CD14-positive monocyte (primary cell): Measurements from ENCODE around the gene OSCP1. TPM values are rescaled to one million over a fixed set of nuclear protein-coding genes. Genes with fewer than 3 reads are reported as not detected.

Experiments used
- DNase-seq, 3 donors: peaks; one replicate each; pipeline ENCODE4 v3.0.0-alpha.2; 2011 to 2022
- H2AFZ ChIP-seq: 2 replicates; pipeline ENCODE4 v1.6.0; 2012; ENCODE audit warnings: mild to moderate bottlenecking, low read depth, low read length, inconsistent platforms; ENCODE audit not compliant: insufficient read depth, poor library complexity, severe bottlenecking
- H3K27ac ChIP-seq, 2 donors: 1 replicate in 1 of 2; 2 replicates in 1 of 2; pipeline ENCODE4 v1.5.1; 2012 to 2013; ENCODE audit warnings: low read length in 2 of 2, control low read depth in 1 of 2, inconsistent platforms in 1 of 2, low read depth in 1 of 2, mild to moderate bottlenecking in 1 of 2
- H3K27me3 ChIP-seq, 2 donors: one replicate each; pipeline versions ENCODE4 v1.6.0 to v1.6.1; 2011 to 2013; ENCODE audit warnings: low read length in 2 of 2; ENCODE audit not compliant: control insufficient read depth in 2 of 2, insufficient read depth in 2 of 2
- H3K36me3 ChIP-seq, 2 donors: replicated peaks in 1 of 2; 1 replicate in 1 of 2; 2 replicates in 1 of 2; pipeline versions ENCODE4 v1.5.1 to v1.6.1; 2012 to 2013; ENCODE audit warnings: low read length in 2 of 2, control low read depth in 1 of 2, inconsistent platforms in 1 of 2, mild to moderate bottlenecking in 1 of 2; ENCODE audit not compliant: insufficient read depth in 2 of 2, control insufficient read depth in 1 of 2
- H3K4me1 ChIP-seq, 2 donors: 1 replicate in 1 of 2; 2 replicates in 1 of 2; pipeline versions ENCODE4 v1.5.1 to v1.6.1; 2012 to 2013; ENCODE audit warnings: low read length in 2 of 2, control low read depth in 1 of 2, inconsistent platforms in 1 of 2, mild to moderate bottlenecking in 1 of 2, moderate library complexity in 1 of 2; ENCODE audit not compliant: insufficient read depth in 2 of 2, control insufficient read depth in 1 of 2
- H3K4me2 ChIP-seq: replicated peaks from 2 replicates; pipeline ENCODE3; 2012; ENCODE audit warnings: low read length, moderate library complexity, mild to moderate bottlenecking; ENCODE audit not compliant: poor library complexity, severe bottlenecking; ENCODE audit errors: extremely low read depth
- H3K4me3 ChIP-seq, 3 experiments: fragments of 200-600 bp in 1 of 3; sonication (generic) in 1 of 3; replicated peaks in 1 of 3; 1 replicate in 2 of 3; 2 replicates in 1 of 3; pipeline ENCODE4 v1.5.1; 2011 to 2013; ENCODE audit warnings: low read length in 3 of 3, mild to moderate bottlenecking in 3 of 3, control low read depth in 2 of 3, low read depth in 2 of 3, inconsistent platforms in 1 of 3, moderate library complexity in 1 of 3
- H3K79me2 ChIP-seq: 2 replicates; pipeline ENCODE4 v1.6.0; 2012; ENCODE audit warnings: mild to moderate bottlenecking, control low read depth, inconsistent platforms, low read length, moderate library complexity; ENCODE audit not compliant: insufficient read depth
- H3K9ac ChIP-seq: 2 replicates; pipeline ENCODE4 v1.6.0; 2017; ENCODE audit warnings: low read length, mild to moderate bottlenecking; ENCODE audit not compliant: insufficient read depth, poor library complexity, severe bottlenecking
- H3K9me3 ChIP-seq, 2 donors: replicated peaks in 1 of 2; 1 replicate in 1 of 2; 2 replicates in 1 of 2; pipeline versions ENCODE4 v1.5.1 to v1.6.1; 2012 to 2013; ENCODE audit warnings: low read length in 2 of 2, control low read depth in 1 of 2; ENCODE audit not compliant: control insufficient read depth in 1 of 2, insufficient read depth in 1 of 2
- H4K20me1 ChIP-seq: 2 replicates; pipeline ENCODE4 v1.6.0; 2012; ENCODE audit warnings: mild to moderate bottlenecking, low read length, control low read depth, moderate library complexity; ENCODE audit not compliant: insufficient read depth
- H3K27ac Mint-ChIP-seq, 7 donors: one replicate each; pipeline ENCODE4 v1.8.0; 2020; ENCODE audit warnings: mild to moderate bottlenecking in 7 of 7, mixed read lengths in 7 of 7, moderate library complexity in 6 of 7, inconsistent platforms in 2 of 7
- H3K27me3 Mint-ChIP-seq, 3 donors: one replicate each; pipeline ENCODE4 v1.8.0; 2021 to 2022; ENCODE audit warnings: low read depth in 3 of 3, mild to moderate bottlenecking in 3 of 3, mixed read lengths in 3 of 3, moderate library complexity in 3 of 3, inconsistent platforms in 1 of 3
- H3K36me3 Mint-ChIP-seq, 2 donors: one replicate each; pipeline ENCODE4 v1.8.0; 2020; ENCODE audit warnings: mixed read lengths in 2 of 2, inconsistent platforms in 1 of 2, mild to moderate bottlenecking in 1 of 2
- H3K4me1 Mint-ChIP-seq: one replicate; pipeline ENCODE4 v1.8.0; 2020; ENCODE audit warnings: mild to moderate bottlenecking, mixed read lengths
- H3K4me3 Mint-ChIP-seq, 2 donors: one replicate each; pipeline ENCODE4 v1.8.0; 2020; ENCODE audit warnings: mild to moderate bottlenecking in 2 of 2, mixed read lengths in 2 of 2, moderate library complexity in 1 of 2
- H3K9me3 Mint-ChIP-seq, 7 donors: one replicate each; pipeline ENCODE4 v1.8.0; 2020 to 2022; ENCODE audit warnings: mixed read lengths in 7 of 7, mild to moderate bottlenecking in 6 of 7, moderate library complexity in 6 of 7, inconsistent platforms in 2 of 7
- WGBS: methylation state at CpG from one replicate; pipeline ENCODE4 v1.1.5; 2013; ENCODE audit warnings: missing lambda C conversion rate; ENCODE audit not compliant: insufficient coverage; 5-methylcytosine and 5-hydroxymethylcytosine counted together
- intact Hi-C, 2 donors: fragments of 100-400 bp; cut with micrococcal nuclease; formaldehyde crosslinking; loops; one replicate each; pipeline versions ENCODE4 v1.15.0 to v1.15.1; 2023
- polyA plus RNA-seq, 3 donors: library from polyadenylated mRNA; depleted of rRNA in 1 of 3; unstranded in 2 of 3; stranded (reverse) in 1 of 3; fragments of 300-500 nt in 2 of 3; fragments of >200 nt in 1 of 3; fragmentation: Illumina TruSeq in 2 of 3; gene quantifications; 1 replicate in 2 of 3; 2 replicates in 1 of 3; pipeline ENCODE4 v1.2.3, GENCODE V29; 2012 to 2021
- TF ChIP-seq, protein P1 (sequence below): fragments of 200-600 bp; IDR thresholded peaks from one replicate; pipeline ENCODE4 v1.8.0; 2022; ENCODE audit warnings: antibody characterized with exemption, mild to moderate bottlenecking

The OSCP1 gene
- polyA plus RNA-seq, 3 donors, result 0.12 to 0.82 TPM; not detected in 1

DNA sequence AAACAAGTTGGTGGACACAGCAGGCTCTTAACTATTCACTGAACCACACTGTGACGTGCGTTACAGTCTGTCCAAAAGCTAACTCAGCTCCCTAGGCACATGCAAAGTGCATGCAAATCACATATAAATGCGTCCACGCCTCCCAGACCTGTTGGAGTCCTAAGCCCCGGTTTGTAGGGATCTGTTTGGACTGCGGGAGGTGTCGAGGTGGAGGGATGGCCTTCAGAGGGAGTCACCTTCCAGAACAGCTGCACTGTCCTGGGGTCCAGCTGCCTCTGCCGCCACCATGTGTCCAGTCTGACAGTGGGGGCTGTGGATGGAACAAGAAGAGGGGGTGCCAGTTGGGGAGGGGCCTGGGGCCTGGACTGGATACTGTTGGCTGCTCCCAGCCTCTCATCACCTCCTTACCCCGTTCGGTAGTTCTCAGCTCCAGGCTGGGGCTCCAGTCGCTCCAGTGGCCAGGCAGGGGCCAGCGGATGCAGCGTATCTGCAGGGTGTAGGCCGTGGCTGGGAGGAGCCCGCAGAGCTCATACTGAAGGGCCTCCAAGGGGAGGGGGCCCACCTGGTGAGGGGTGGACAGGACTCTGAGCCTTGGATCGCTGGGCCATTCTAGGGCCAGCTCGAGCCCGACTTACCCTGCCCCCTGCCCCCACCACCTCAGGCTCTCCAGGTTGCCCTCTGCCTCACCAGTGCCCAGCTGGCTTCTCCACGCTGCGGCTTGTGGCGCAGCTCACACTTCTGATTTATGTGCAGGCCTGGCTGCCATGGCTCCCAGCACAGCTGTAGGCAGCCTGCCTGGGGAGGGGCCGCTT lies 21.8 kb upstream of the OSCP1 start:
- Histone ChIP-seq H3K27me3 (no peaks in the 10 kb centered on the region), H3K4me2 (no peak overlapping the region), H3K4me3 (no peak overlapping the region), H4K20me1 (peaks cover 68% of the 10 kb centered on the region), H3K9me3 (no peaks in the 10 kb centered on the region), H3K79me2 (peaks cover 11% of the 10 kb centered on the region), H3K27ac (peak overlapping the region in 1 of 2 donors; percentile 45), H3K36me3 (peaks cover 95 to 100% of the 10 kb centered on the region in 2 donors), H3K4me1 (no peaks in the 10 kb centered on the region), H3K9ac (no peak overlapping the region), H2AFZ (no peak overlapping the region)
- TF ChIP-seq, protein P1, sequence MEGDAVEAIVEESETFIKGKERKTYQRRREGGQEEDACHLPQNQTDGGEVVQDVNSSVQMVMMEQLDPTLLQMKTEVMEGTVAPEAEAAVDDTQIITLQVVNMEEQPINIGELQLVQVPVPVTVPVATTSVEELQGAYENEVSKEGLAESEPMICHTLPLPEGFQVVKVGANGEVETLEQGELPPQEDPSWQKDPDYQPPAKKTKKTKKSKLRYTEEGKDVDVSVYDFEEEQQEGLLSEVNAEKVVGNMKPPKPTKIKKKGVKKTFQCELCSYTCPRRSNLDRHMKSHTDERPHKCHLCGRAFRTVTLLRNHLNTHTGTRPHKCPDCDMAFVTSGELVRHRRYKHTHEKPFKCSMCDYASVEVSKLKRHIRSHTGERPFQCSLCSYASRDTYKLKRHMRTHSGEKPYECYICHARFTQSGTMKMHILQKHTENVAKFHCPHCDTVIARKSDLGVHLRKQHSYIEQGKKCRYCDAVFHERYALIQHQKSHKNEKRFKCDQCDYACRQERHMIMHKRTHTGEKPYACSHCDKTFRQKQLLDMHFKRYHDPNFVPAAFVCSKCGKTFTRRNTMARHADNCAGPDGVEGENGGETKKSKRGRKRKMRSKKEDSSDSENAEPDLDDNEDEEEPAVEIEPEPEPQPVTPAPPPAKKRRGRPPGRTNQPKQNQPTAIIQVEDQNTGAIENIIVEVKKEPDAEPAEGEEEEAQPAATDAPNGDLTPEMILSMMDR, result no peak
- Mint-ChIP-seq H3K9me3 (no peaks in the 10 kb centered on the region), H3K4me1 (peaks cover 2% of the 10 kb centered on the region), H3K27ac (no peak overlapping the region), H3K27me3 (peaks cover 0 to 3% (median 0%) of the 10 kb centered on the region in 3 donors), H3K36me3 (peaks cover 83 to 99% of the 10 kb centered on the region in 2 donors), H3K4me3 (no peak overlapping the region)
- DNase-seq, result no peak
- intact Hi-C loops, result no loop called here
- 96% methylated on average over 15 of the region's 22 CpGs for WGBS

DNA sequence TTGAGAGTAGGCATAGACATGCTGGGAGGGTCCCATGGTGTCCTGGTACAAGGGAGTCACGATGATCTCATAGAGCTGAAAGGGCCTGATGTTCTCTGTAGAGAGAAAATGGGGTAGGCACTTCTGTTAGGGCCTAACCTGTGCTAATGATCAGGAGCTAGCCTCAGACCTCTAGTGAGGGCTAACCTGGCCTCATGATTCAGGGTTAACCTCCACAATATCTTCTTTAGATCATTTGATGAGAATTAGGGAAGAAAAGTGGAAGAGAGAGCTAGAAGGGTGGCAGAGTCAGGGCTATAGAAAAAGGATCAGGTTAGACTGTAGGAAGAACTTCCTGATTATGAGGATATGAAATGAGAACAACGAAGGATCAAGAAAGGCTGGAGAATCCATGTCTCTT lies 18.9 kb upstream of the OSCP1 start:
- H3K9me3 ChIP-seq, result no peaks in the 10 kb centered on the region
- Mint-ChIP-seq H3K9me3 (no peaks in the 10 kb centered on the region), H3K4me1 (peaks cover 26% of the 10 kb centered on the region), H3K27me3 (peaks cover 0 to 3% (median 2%) of the 10 kb centered on the region in 3 donors), H3K36me3 (peaks cover 67 to 87% of the 10 kb centered on the region in 2 donors), H3K4me3 (no peak overlapping the region), H3K27ac (peak overlapping the region in 6 of 7 donors; percentile 6 to 68 (median 42))
- H3K27ac ChIP-seq, result peak overlapping the region in 1 of 2 donors; percentile 64
- DNase-seq, result no peak
- no peak overlapping the region for H3K4me2 ChIP-seq
- no peak overlapping the region for H3K4me3 ChIP-seq
- no peak overlapping the region for H2AFZ ChIP-seq
- H3K36me3 ChIP-seq, result peaks cover 74 to 83% of the 10 kb centered on the region in 2 donors
- no peak overlapping the region for H3K9ac ChIP-seq
- peaks cover 42% of the 10 kb centered on the region for H4K20me1 ChIP-seq
- H3K79me2 ChIP-seq, result no peaks in the 10 kb centered on the region
- TF ChIP-seq, protein P1, result no peak
- intact Hi-C loops, result no loop called here
- peaks cover 23 to 24% of the 10 kb centered on the region in 2 donors for H3K4me1 ChIP-seq
- 100% methylated on average over 1 of the region's 2 CpGs for WGBS
- H3K27me3 ChIP-seq, result no peaks in the 10 kb centered on the region
